Spinal cord (tissue), 10 donors: Measurements from ENCODE around the gene ATAD2B. TPM values are rescaled to one million over a fixed set of nuclear protein-coding genes. Genes with fewer than 3 reads are reported as not detected.

ENCODE experiments used
- DNase-seq, 6 donors: peaks; one replicate each; pipeline versions ENCODE4 v3.0.0 to v3.0.0-alpha.2; 2013 to 2015; ENCODE audit warnings: low spot score in 6 of 6, low read depth in 4 of 6
- H3K27ac ChIP-seq: one replicate; pipeline ENCODE4 v1.5.1; 2013; ENCODE audit warnings: low read depth, low read length, control low read depth
- H3K27me3 ChIP-seq: one replicate; pipeline ENCODE4 v1.6.1; 2013; ENCODE audit warnings: low read length; ENCODE audit not compliant: control insufficient read depth, insufficient read depth
- H3K36me3 ChIP-seq: one replicate; pipeline ENCODE4 v1.6.1; 2013; ENCODE audit warnings: low read length; ENCODE audit not compliant: control insufficient read depth, insufficient read depth
- H3K4me1 ChIP-seq: one replicate; pipeline ENCODE4 v1.6.1; 2013; ENCODE audit warnings: low read length; ENCODE audit not compliant: control insufficient read depth, insufficient read depth
- H3K4me3 ChIP-seq: one replicate; pipeline ENCODE4 v1.5.1; 2013; ENCODE audit warnings: low read depth, low read length, control low read depth
- H3K9me3 ChIP-seq: one replicate; pipeline ENCODE4 v1.6.1; 2013; ENCODE audit warnings: low read length; ENCODE audit not compliant: control insufficient read depth, insufficient read depth
- WGBS: methylation state at CpG from one replicate; pipeline ENCODE4 v1.1.5; 2013; ENCODE audit warnings: missing lambda C conversion rate; ENCODE audit not compliant: insufficient coverage; 5-methylcytosine and 5-hydroxymethylcytosine counted together
- polyA plus RNA-seq, 2 donors: library from polyadenylated mRNA; unstranded; fragments of 120-200 nt; gene quantifications; one replicate each; pipeline ENCODE4 v1.2.1, GENCODE V29; 2013; ENCODE audit not compliant: insufficient read length in 2 of 2
- total RNA-seq, 2 donors: library from RNA; depleted of rRNA in 1 of 2; stranded (reverse); fragments of 120-200 nt in 1 of 2; fragments of >200 nt in 1 of 2; gene quantifications; one replicate each; pipeline versions ENCODE4 v1.2.3 to v1.2.4, GENCODE V29; 2013 to 2014
- donor health status: healthy.

Gene ATAD2B
- total and polyA plus RNA-seq, 4 donors: 14.5 to 42.4 (median 22.6) TPM

GRCh38 chr2:23703583-23704385, 223.1 kb downstream of the ATAD2B start:
- H3K27me3 ChIP-seq: no peaks in the 10 kb centered on the region
- peaks cover 8% of the 10 kb centered on the region for H3K4me1 ChIP-seq
- WGBS: 88% methylated on average over 4 of the region's 16 CpGs
- no peak for DNase-seq
- no peak overlapping the region for H3K4me3 ChIP-seq
- H3K27ac ChIP-seq: no peak overlapping the region
- H3K36me3 ChIP-seq: peaks cover 65% of the 10 kb centered on the region
- no peaks in the 10 kb centered on the region for H3K9me3 ChIP-seq

- no peaks in the 10 kb centered on the region for H3K9me3 ChIP-seq
- H3K4me1 ChIP-seq: peaks cover 14% of the 10 kb centered on the region
- H3K27ac ChIP-seq: no peak overlapping the region
- peaks cover 65% of the 10 kb centered on the region for H3K36me3 ChIP-seq
- no peak overlapping the region for H3K4me3 ChIP-seq
- DNase-seq: no peak
- WGBS: 96% methylated on average over 16 of the region's 17 CpGs
- no peaks in the 10 kb centered on the region for H3K27me3 ChIP-seq
Measured at GRCh38 chr2:23703037-23703582, 223.8 kb downstream of the ATAD2B start.

- Histone ChIP-seq H3K27ac (no peak overlapping the region), H3K4me3 (no peak overlapping the region), H3K27me3 (no peaks in the 10 kb centered on the region), H3K4me1 (peaks cover 38% of the 10 kb centered on the region), H3K36me3 (peaks cover 59% of the 10 kb centered on the region), H3K9me3 (no peaks in the 10 kb centered on the region)
- DNase-seq: no peak
- 81% methylated on average over 5 of the region's 5 CpGs for WGBS
Measured at GRCh38 chr2:23700627-23701026, 226.3 kb downstream of the ATAD2B start.

GRCh38 chr2:23699580-23699925, 227.4 kb downstream of the ATAD2B start:
- H3K4me3 ChIP-seq: no peak overlapping the region
- no peaks in the 10 kb centered on the region for H3K9me3 ChIP-seq
- DNase-seq: no peak
- no peaks in the 10 kb centered on the region for H3K27me3 ChIP-seq
- WGBS: 95% methylated on average over 5 of the region's 5 CpGs
- H3K4me1 ChIP-seq: peaks cover 38% of the 10 kb centered on the region
- H3K36me3 ChIP-seq: peaks cover 61% of the 10 kb centered on the region
- peak overlapping the region; percentile 48 for H3K27ac ChIP-seq

- WGBS: 36% methylated on average over 17 of the region's 17 CpGs
- Histone ChIP-seq H3K27me3 (no peaks in the 10 kb centered on the region), H3K4me1 (peaks cover 38% of the 10 kb centered on the region), H3K9me3 (no peaks in the 10 kb centered on the region), H3K27ac (peak overlapping the region; percentile 48), H3K36me3 (peaks cover 59% of the 10 kb centered on the region), H3K4me3 (no peak overlapping the region)
- DNase-seq: peak in 5 of 6 donors; percentile 53 to 97 (median 64)
Measured at GRCh38 chr2:23698721-23699579, 228.0 kb downstream of the ATAD2B start.

Other genes with a start within 250 kb of the ATAD2B start
- 10 to 100 TPM; 27.1 to 34.6 TPM for gene UBXN2A, start 13.3 kb upstream of the ATAD2B start, total RNA-seq
- 10 to 100 TPM; 18.9 to 20.8 TPM for gene UBXN2A, start 13.3 kb upstream of the ATAD2B start, polyA plus RNA-seq
- gene MFSD2B, start 83.0 kb upstream of the ATAD2B start, total RNA-seq: 1 to 10 TPM; 1.1 to 1.2 TPM
- 1 to 10 TPM; 4.7 to 5.2 TPM for gene MFSD2B, start 83.0 kb upstream of the ATAD2B start, polyA plus RNA-seq
- 10 to 100 TPM; 14.7 to 16.1 TPM for gene WDCP, start 120.3 kb upstream of the ATAD2B start, total RNA-seq
- gene WDCP, start 120.3 kb upstream of the ATAD2B start, polyA plus RNA-seq: 10 to 100 TPM in 1 of 2 donors, 1 to 10 TPM in 1; 9.5 to 10.8 TPM
- 10 to 100 TPM; 35.9 to 72.4 TPM for gene FKBP1B, start 122.6 kb upstream of the ATAD2B start, total RNA-seq
- 100 to 1,000 TPM in 1 of 2 donors, 10 to 100 TPM in 1; 99.9 to 105 TPM for gene FKBP1B, start 122.6 kb upstream of the ATAD2B start, polyA plus RNA-seq
- 100 to 1,000 TPM; 104 to 162 TPM for gene SF3B6, start 149.2 kb upstream of the ATAD2B start, total RNA-seq
- 100 to 1,000 TPM; 102 to 120 TPM for gene SF3B6, start 149.2 kb upstream of the ATAD2B start, polyA plus RNA-seq
- 10 to 100 TPM; 16.9 to 62.5 TPM for gene TP53I3, start 157.7 kb upstream of the ATAD2B start, total RNA-seq
- 10 to 100 TPM; 28.0 to 32.0 TPM for gene TP53I3, start 157.7 kb upstream of the ATAD2B start, polyA plus RNA-seq
- gene PFN4, start 196.2 kb upstream of the ATAD2B start, total RNA-seq: 1 to 10 TPM; 1.5 to 4.5 TPM
- 1 to 10 TPM; 2.2 to 3.6 TPM for gene PFN4, start 196.2 kb upstream of the ATAD2B start, polyA plus RNA-seq
- gene FAM228B, start 196.3 kb upstream of the ATAD2B start, total RNA-seq: 10 to 100 TPM; 54.5 to 55.0 TPM
- 10 to 100 TPM; 30.4 to 44.8 TPM for gene FAM228B, start 196.3 kb upstream of the ATAD2B start, polyA plus RNA-seq
- gene FAM228A, start 247.9 kb upstream of the ATAD2B start, total RNA-seq: 1 to 10 TPM in 1 of 2 donors, under 1 TPM in 1; 0.88 to 4.6 TPM
- gene FAM228A, start 247.9 kb upstream of the ATAD2B start, polyA plus RNA-seq: 1 to 10 TPM; 1.8 to 2.8 TPM